ENCODE data around the gene DRC7.

The DRC7 gene

GRCh38 chr16:57694725-57695679 is at the start of gene DRC7:
Gene DRC7 (plus strand): TSS chr16:57694806. CDS start chr16:57697950, 3,144 bp downstream.
- no peaks in the 10 kb centered on the region for H3K36me3 ChIP-seq (ENCODE audit: insufficient read depth, low read length)
- H3K4me1 ChIP-seq (ENCODE audit: insufficient read depth, low read length): no peaks in the 10 kb centered on the region; the same call in 1 of the 2 replicates
- no peaks in the 10 kb centered on the region for H3K9me3 ChIP-seq (ENCODE audit: control insufficient read depth, insufficient read depth, low read length)
- H3K9ac ChIP-seq (ENCODE audit: low read depth, low read length): no peak within 1 kb of the TSS

- H3K36me3 ChIP-seq (ENCODE audit: insufficient read depth, low read length): no peaks in the 10 kb centered on the region
- no peak overlapping the region for H3K9ac ChIP-seq (ENCODE audit: low read depth, low read length)
- no peaks in the 10 kb centered on the region for H3K9me3 ChIP-seq (ENCODE audit: control insufficient read depth, insufficient read depth, low read length)
- no peaks in the 10 kb centered on the region; the same call in 1 of the 2 replicates for H3K4me1 ChIP-seq (ENCODE audit: insufficient read depth, low read length)
Measured at GRCh38 chr16:57645169-57645568, 49.4 kb upstream of the DRC7 start.

- Histone ChIP-seq H3K36me3 (ENCODE audit: insufficient read depth, low read length) (no peaks in the 10 kb centered on the region), H3K4me1 (ENCODE audit: insufficient read depth, low read length) (no peaks in the 10 kb centered on the region; the same call in 1 of the 2 replicates), H3K9ac (ENCODE audit: low read depth, low read length) (no peak overlapping the region), H3K9me3 (ENCODE audit: control insufficient read depth, insufficient read depth, low read length) (no peaks in the 10 kb centered on the region)
Measured at GRCh38 chr16:57645691-57646387, 48.8 kb upstream of the DRC7 start.

GRCh38 chr16:57646388-57647039 is 48.1 kb upstream of the DRC7 start:
- no peaks in the 10 kb centered on the region; the same call in 1 of the 2 replicates for H3K4me1 ChIP-seq (ENCODE audit: insufficient read depth, low read length)
- H3K9me3 ChIP-seq (ENCODE audit: control insufficient read depth, insufficient read depth, low read length): no peaks in the 10 kb centered on the region
- no peaks in the 10 kb centered on the region for H3K36me3 ChIP-seq (ENCODE audit: insufficient read depth, low read length)
- no peak overlapping the region for H3K9ac ChIP-seq (ENCODE audit: low read depth, low read length)

GRCh38 chr16:57647136-57647875 is 47.3 kb upstream of the DRC7 start:
- Histone ChIP-seq H3K9me3 (ENCODE audit: control insufficient read depth, insufficient read depth, low read length) (no peaks in the 10 kb centered on the region), H3K9ac (ENCODE audit: low read depth, low read length) (no peak overlapping the region), H3K4me1 (ENCODE audit: insufficient read depth, low read length) (no peaks in the 10 kb centered on the region; the same call in 1 of the 2 replicates), H3K36me3 (ENCODE audit: insufficient read depth, low read length) (no peaks in the 10 kb centered on the region)

- Histone ChIP-seq H3K4me1 (ENCODE audit: insufficient read depth, low read length) (no peaks in the 10 kb centered on the region; the same call in 1 of the 2 replicates), H3K9ac (ENCODE audit: low read depth, low read length) (no peak overlapping the region), H3K36me3 (ENCODE audit: insufficient read depth, low read length) (no peaks in the 10 kb centered on the region), H3K9me3 (ENCODE audit: control insufficient read depth, insufficient read depth, low read length) (no peaks in the 10 kb centered on the region)
Measured at GRCh38 chr16:57648125-57648524, 46.5 kb upstream of the DRC7 start.

GRCh38 chr16:57648581-57649442 is 45.8 kb upstream of the DRC7 start:
- Histone ChIP-seq H3K9me3 (ENCODE audit: control insufficient read depth, insufficient read depth, low read length) (no peaks in the 10 kb centered on the region), H3K4me1 (ENCODE audit: insufficient read depth, low read length) (no peaks in the 10 kb centered on the region; the same call in 1 of the 2 replicates), H3K9ac (ENCODE audit: low read depth, low read length) (no peak overlapping the region), H3K36me3 (ENCODE audit: insufficient read depth, low read length) (no peaks in the 10 kb centered on the region)

GRCh38 chr16:57649443-57649751 is 45.2 kb upstream of the DRC7 start:
- H3K36me3 ChIP-seq (ENCODE audit: insufficient read depth, low read length): no peaks in the 10 kb centered on the region
- H3K9ac ChIP-seq (ENCODE audit: low read depth, low read length): no peak overlapping the region
- no peaks in the 10 kb centered on the region for H3K9me3 ChIP-seq (ENCODE audit: control insufficient read depth, insufficient read depth, low read length)
- no peaks in the 10 kb centered on the region; the same call in 1 of the 2 replicates for H3K4me1 ChIP-seq (ENCODE audit: insufficient read depth, low read length)

GRCh38 chr16:57649846-57650245 is 44.8 kb upstream of the DRC7 start:
- Histone ChIP-seq H3K9ac (ENCODE audit: low read depth, low read length) (no peak overlapping the region), H3K36me3 (ENCODE audit: insufficient read depth, low read length) (no peaks in the 10 kb centered on the region), H3K4me1 (ENCODE audit: insufficient read depth, low read length) (no peaks in the 10 kb centered on the region; the same call in 1 of the 2 replicates), H3K9me3 (ENCODE audit: control insufficient read depth, insufficient read depth, low read length) (no peaks in the 10 kb centered on the region)

- no peak overlapping the region for H3K9ac ChIP-seq (ENCODE audit: low read depth, low read length)
- H3K4me1 ChIP-seq (ENCODE audit: insufficient read depth, low read length): no peaks in the 10 kb centered on the region; the same call in 1 of the 2 replicates
- no peaks in the 10 kb centered on the region for H3K9me3 ChIP-seq (ENCODE audit: control insufficient read depth, insufficient read depth, low read length)
- no peaks in the 10 kb centered on the region for H3K36me3 ChIP-seq (ENCODE audit: insufficient read depth, low read length)
Measured at GRCh38 chr16:57651344-57652333, 43.0 kb upstream of the DRC7 start.

- Histone ChIP-seq H3K4me1 (ENCODE audit: insufficient read depth, low read length) (no peaks in the 10 kb centered on the region; the same call in 1 of the 2 replicates), H3K9ac (ENCODE audit: low read depth, low read length) (no peak overlapping the region), H3K9me3 (ENCODE audit: control insufficient read depth, insufficient read depth, low read length) (no peaks in the 10 kb centered on the region), H3K36me3 (ENCODE audit: insufficient read depth, low read length) (no peaks in the 10 kb centered on the region)
Measured at GRCh38 chr16:57652695-57653471, 41.7 kb upstream of the DRC7 start.

- no peak overlapping the region for H3K9ac ChIP-seq (ENCODE audit: low read depth, low read length)
- no peaks in the 10 kb centered on the region; the same call in 1 of the 2 replicates for H3K4me1 ChIP-seq (ENCODE audit: insufficient read depth, low read length)
- H3K9me3 ChIP-seq (ENCODE audit: control insufficient read depth, insufficient read depth, low read length): no peaks in the 10 kb centered on the region
- no peaks in the 10 kb centered on the region for H3K36me3 ChIP-seq (ENCODE audit: insufficient read depth, low read length)
Measured at GRCh38 chr16:57653936-57654335, 40.7 kb upstream of the DRC7 start.
